GM03348 (cell line): Measurements from ENCODE around the gene ARRDC4.
"Not testable (repeated sequence)": the region's sequence is repeated elsewhere in the genome, so short reads cannot be mapped to it uniquely, and the experiment has no call there.

Experiments
- DNase-seq: peaks from one replicate; pipeline ENCODE4 v3.0.0; 2012; ENCODE audit warnings: low spot score

The ARRDC4 gene

GRCh38 chr15:97966246-97966645, 5.7 kb downstream of the ARRDC4 start:
- DNase-seq = no peak

- peak; percentile 11 for DNase-seq
Observed at GRCh38 chr15:97966924-97967620, 6.6 kb downstream of the ARRDC4 start.

GRCh38 chr15:97967881-97968280, 7.4 kb downstream of the ARRDC4 start:
- DNase-seq = no peak

GRCh38 chr15:97968380-97968779, 7.9 kb downstream of the ARRDC4 start:
- DNase-seq = peak; percentile 74

DNA sequence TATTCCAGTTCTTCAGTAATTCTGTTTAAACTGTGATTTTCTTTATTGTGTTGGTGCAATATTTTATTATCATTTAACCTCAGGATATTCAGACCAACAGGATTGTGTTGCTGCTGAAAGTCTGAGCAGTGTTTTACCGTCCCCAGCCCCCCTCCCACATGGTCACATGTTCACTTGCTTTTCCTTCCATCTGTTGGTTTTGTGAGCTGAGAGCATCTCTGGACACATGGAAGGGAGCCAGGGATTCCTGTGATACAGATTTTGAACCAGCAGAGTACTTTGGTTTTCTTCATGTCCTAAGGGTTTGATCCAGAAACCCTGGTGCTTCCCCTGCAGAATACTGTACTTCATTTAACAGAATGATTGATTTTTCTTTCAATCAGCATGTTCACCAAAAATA, 11.9 kb downstream of the ARRDC4 start:
- no peak for DNase-seq

GRCh38 chr15:97976129-97976528, 15.6 kb downstream of the ARRDC4 start:
- no peak for DNase-seq

GRCh38 chr15:97976766-97977503, 16.4 kb downstream of the ARRDC4 start:
- DNase-seq = no peak

- DNase-seq = no peak
Observed at GRCh38 chr15:97977734-97978133, 17.2 kb downstream of the ARRDC4 start.

GRCh38 chr15:97978401-97979139, 18.1 kb downstream of the ARRDC4 start:
- DNase-seq = no peak

DNA sequence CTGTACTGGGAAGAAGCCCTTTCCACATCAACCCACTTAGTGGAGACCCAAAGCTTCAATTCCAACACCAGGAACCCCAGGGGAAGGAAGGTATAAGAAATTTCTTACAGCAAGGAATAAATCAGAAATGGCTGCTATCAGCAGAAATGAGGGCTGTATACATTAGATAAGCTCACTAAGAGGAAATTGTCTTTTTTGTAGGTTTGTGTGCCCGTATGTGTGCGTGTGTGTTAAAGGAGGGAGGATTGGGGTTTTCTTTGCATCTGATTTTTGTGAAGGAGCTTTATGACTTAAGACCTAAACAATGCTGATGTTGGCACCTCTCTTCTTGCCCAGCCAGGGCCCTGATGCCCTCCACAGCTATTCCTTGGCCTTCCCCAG, 18.6 kb downstream of the ARRDC4 start:
- no peak for DNase-seq

- no peak for DNase-seq
Observed at GRCh38 chr15:97981058-97981457, 20.6 kb downstream of the ARRDC4 start.

- DNase-seq = no peak
Observed at GRCh38 chr15:97981758-97982157, 21.3 kb downstream of the ARRDC4 start.

- DNase-seq = no peak
Observed at GRCh38 chr15:97984157-97984556, 23.7 kb downstream of the ARRDC4 start.

DNA sequence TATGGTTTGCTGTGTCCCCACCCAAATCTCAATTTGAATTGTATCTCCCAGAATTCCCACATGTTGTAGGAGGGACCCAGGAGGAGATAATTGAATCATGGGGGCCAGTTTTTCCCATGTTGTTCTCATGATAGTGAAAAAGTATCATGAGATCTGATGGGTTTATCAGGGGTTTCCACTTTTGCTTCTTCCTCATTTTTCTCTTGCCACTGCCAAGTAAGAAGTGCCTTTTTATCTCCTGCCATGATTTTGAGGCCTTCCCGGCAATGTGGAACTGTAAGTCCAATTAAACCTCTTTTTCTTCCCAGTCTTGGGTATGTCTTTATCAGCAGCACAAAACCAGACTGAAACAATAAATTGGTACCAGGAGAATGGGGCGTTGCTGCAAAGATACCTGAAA, 25.5 kb downstream of the ARRDC4 start:
- DNase-seq = not testable (repeated sequence)

DNA sequence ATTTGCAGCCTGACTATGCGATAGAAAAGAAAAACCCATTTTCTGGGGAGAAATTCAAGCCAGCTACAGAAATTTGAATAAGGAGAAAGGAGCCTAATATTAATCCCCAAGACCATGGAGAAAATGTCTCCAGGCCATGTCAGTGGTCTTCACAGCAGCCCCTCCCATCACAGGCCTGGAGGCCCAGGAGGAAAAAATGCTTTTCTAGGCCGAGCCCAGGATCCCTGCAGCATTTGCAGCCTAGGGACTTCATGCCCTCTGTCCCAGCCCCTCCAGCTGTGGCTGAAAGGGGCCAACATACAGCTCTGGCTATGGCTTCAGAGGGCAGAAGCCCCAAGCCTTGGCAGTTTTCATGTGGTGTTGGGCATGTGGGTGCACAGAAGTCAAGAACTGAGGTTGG, 26.3 kb downstream of the ARRDC4 start:
- DNase-seq = no peak

DNA sequence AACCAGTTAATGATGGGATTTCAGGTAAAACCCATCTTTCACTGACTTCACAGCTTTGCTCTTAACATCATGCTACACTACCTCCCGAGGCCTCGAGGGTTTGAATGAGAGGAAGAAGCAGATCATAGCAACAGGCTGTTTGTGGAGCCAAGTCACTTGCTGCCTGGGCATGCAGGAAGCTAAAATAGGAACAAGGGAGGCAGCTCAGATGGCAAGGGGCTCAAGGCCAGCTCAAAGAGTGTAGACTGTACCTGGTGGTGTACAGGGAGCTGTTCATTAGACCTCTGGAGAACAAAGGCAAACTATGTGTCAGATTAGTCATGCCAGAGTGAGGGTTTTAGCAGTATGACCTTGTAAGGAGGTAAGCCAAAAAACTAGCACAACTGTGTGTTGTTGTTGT, 28.8 kb downstream of the ARRDC4 start:
- DNase-seq = no peak

DNA sequence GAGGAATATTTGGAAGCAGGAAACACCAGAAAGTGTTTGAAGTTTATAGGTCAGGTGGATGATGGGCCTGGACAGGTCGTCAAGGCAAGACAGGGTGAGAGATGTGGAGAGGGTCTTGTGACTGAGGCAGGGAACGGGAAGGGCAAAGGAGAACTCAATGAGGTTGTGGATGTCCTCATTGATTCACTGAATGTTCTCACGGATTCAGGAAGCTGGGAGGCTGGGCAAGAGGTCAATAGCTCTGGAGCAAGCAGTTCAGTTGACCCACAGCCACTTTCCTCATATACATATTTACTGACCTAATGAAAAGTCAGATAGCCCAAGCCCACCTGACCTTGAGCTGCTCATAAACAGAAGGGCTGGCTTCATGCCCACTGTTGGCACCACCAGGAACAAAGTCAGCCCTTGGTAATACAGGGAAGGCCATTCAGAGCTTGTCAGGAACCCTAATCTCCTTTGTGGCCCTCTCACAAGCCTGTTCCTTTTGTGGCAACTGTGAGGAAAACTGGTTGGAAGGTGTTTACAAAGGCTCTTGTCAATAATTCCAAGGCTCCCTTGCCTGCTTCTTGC, 31.6 kb downstream of the ARRDC4 start:
- DNase-seq = no peak

GRCh38 chr15:97992823-97993222, 32.3 kb downstream of the ARRDC4 start:
- no peak for DNase-seq

- peak; percentile 29 for DNase-seq
Observed at GRCh38 chr15:97993310-97993738, 32.8 kb downstream of the ARRDC4 start.

DNA sequence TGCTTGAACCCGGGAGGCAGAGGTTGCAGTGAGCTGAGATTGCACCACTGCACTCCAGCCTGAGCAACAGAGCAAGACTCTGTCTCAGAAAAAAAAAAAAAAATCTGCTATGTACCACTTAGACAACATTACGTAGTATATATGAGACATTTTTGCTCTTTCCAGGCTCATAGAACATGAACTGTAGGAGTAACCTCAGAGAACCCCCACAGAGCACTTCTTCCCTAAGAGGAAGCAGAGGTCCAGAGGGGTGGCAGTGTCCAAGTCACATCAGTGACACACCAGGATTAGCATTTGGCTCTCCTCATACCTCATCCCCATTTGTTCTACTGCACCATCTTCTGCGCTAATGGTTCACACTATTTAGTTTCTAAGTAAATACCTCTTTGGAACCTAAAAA, 33.7 kb downstream of the ARRDC4 start:
- no peak for DNase-seq

GRCh38 chr15:97995192-97995591, 34.7 kb downstream of the ARRDC4 start:
- DNase-seq = no peak

DNA sequence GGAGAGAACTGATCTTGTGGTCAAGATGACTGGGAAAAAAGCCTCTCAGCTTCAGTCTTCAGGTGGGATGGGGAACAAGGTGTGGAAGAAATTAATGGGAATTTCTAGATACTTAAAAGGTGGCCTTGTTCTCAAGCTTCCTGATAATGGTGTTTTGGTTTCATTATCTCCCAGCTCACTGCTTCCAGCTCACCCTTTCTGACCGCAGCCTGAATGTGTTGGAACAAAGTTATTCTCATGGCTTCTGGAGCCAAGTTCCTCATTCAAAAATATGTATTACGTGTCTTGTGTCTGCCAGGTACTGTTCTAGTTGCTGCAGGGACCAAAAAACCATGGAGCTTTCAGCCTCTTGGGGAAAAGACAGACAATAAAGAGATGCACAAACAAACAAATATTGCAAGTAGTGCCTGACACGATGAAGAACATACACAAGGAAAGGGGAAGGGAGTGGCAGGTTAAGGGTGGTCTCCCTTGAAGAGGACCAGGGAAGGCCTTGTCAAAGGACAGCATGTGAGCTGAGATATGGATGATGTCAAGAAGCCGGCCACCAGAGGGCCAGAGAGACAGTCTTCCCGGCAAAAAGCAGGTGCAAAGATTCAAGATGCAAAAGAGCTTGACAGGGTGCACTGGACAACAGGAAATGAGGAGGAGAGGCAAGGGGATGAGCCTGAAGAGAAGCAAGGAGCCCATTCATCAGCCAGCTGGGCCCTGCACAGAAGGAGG, 35.5 kb downstream of the ARRDC4 start:
- peak; percentile 18 for DNase-seq
